ENCODE results near the gene DISC1. TPM values are rescaled to one million over a fixed set of nuclear protein-coding genes. Genes with fewer than 3 reads are reported as not detected.

The DISC1 gene
- total RNA-seq, 3 donors from 2014 or later = 4.8 to 11.3 (median 8.9) TPM

- H3K36me3 ChIP-seq (ENCODE audit: low read depth) = no peaks in the 10 kb centered on the region
- ATAC-seq = no peak
- intact Hi-C loops (cut with DNase I, micrococcal nuclease) = no loop called here
- no peak for DNase-seq
- no peaks in the 10 kb centered on the region for H3K9me3 ChIP-seq
- no peak for TF ChIP-seq CTCF (IDR thresholded peaks at IDR 0.05)
- no peak overlapping the region for H3K4me3 ChIP-seq
- H3K4me1 ChIP-seq (ENCODE audit: low read depth) = no peaks in the 10 kb centered on the region
Measured at GRCh38 chr1:232045139-232045994, 418.8 kb downstream of the DISC1 start.

GRCh38 chr1:232046451-232047306 is 420.1 kb downstream of the DISC1 start:
- Histone ChIP-seq H3K36me3 (ENCODE audit: low read depth) (no peaks in the 10 kb centered on the region), H3K9me3 (no peaks in the 10 kb centered on the region), H3K4me3 (no peak overlapping the region), H3K4me1 (ENCODE audit: low read depth) (no peaks in the 10 kb centered on the region)
- TF ChIP-seq CTCF (IDR thresholded peaks at IDR 0.05) = no peak
- intact Hi-C loops (cut with DNase I, micrococcal nuclease) = no loop called here
- ATAC-seq (no peak), DNase-seq (no peak)

GRCh38 chr1:232047473-232047872 is 420.9 kb downstream of the DISC1 start:
- TF ChIP-seq CTCF (IDR thresholded peaks at IDR 0.05) = no peak
- DNase-seq = no peak
- no peak for ATAC-seq
- no peaks in the 10 kb centered on the region for H3K9me3 ChIP-seq
- intact Hi-C loops (cut with DNase I, micrococcal nuclease) = no loop called here
- no peaks in the 10 kb centered on the region for H3K36me3 ChIP-seq (ENCODE audit: low read depth)
- H3K4me3 ChIP-seq = no peak overlapping the region
- no peaks in the 10 kb centered on the region for H3K4me1 ChIP-seq (ENCODE audit: low read depth)

GRCh38 chr1:232048481-232048880 is 421.9 kb downstream of the DISC1 start:
- intact Hi-C loops (cut with DNase I, micrococcal nuclease) = no loop called here
- no peak for TF ChIP-seq CTCF (IDR thresholded peaks at IDR 0.05)
- H3K36me3 ChIP-seq (ENCODE audit: low read depth) = no peaks in the 10 kb centered on the region
- no peak for ATAC-seq
- DNase-seq = no peak
- no peaks in the 10 kb centered on the region for H3K9me3 ChIP-seq
- no peaks in the 10 kb centered on the region for H3K4me1 ChIP-seq (ENCODE audit: low read depth)
- H3K4me3 ChIP-seq = no peak overlapping the region

- ATAC-seq (no peak), DNase-seq (no peak)
- TF ChIP-seq CTCF (IDR thresholded peaks at IDR 0.05) = no peak
- intact Hi-C loops (cut with DNase I, micrococcal nuclease) = no loop called here
- H3K36me3 ChIP-seq (ENCODE audit: low read depth) = no peaks in the 10 kb centered on the region
- H3K4me1 ChIP-seq (ENCODE audit: low read depth) = no peaks in the 10 kb centered on the region
- H3K9me3 ChIP-seq = no peaks in the 10 kb centered on the region
- no peak overlapping the region for H3K4me3 ChIP-seq
Measured at GRCh38 chr1:232049335-232049734, 422.7 kb downstream of the DISC1 start.
